Progenitor cell of endocrine pancreas (in vitro differentiated cells): ENCODE results near the gene NEK8. TPM values are rescaled to one million over a fixed set of nuclear protein-coding genes. Genes with fewer than 3 reads are reported as not detected.
"Not testable (repeated sequence)": the region's sequence is repeated elsewhere in the genome, so short reads cannot be mapped to it uniquely, and the experiment has no call there.

ENCODE experiments used
- DNase-seq: peaks from one replicate; pipeline ENCODE4 v3.0.0; 2021; ENCODE audit warnings: low spot score; ENCODE audit not compliant: unreplicated experiment
- H3K27ac Mint-ChIP-seq: 2 replicates; pipeline ENCODE4 v1.8.0; 2021; ENCODE audit warnings: mild to moderate bottlenecking, moderate library complexity, mixed read lengths
- H3K27me3 Mint-ChIP-seq: 2 replicates; pipeline ENCODE4 v1.8.0; 2021; ENCODE audit warnings: mixed read lengths
- H3K36me3 Mint-ChIP-seq: 2 replicates; pipeline ENCODE4 v1.8.0; 2022; ENCODE audit warnings: mixed read lengths; ENCODE audit not compliant: insufficient read depth
- H3K4me1 Mint-ChIP-seq: 2 replicates; pipeline ENCODE4 v1.8.0; 2021; ENCODE audit warnings: low read depth, mixed read lengths
- H3K4me3 Mint-ChIP-seq: 2 replicates; pipeline ENCODE4 v1.8.0; 2021; ENCODE audit warnings: low read depth, mild to moderate bottlenecking, moderate library complexity, mixed read lengths
- H3K9me3 Mint-ChIP-seq: 2 replicates; pipeline ENCODE4 v1.8.0; 2021; ENCODE audit warnings: low read depth, mixed read lengths
- CTCF ChIP-seq: fragments of 200-600 bp; sonication (generic); IDR thresholded peaks from one replicate; pipeline ENCODE4 v1.5.0; 2021; ENCODE audit warnings: antibody characterized with exemption, mild to moderate bottlenecking; ENCODE audit not compliant: unreplicated experiment
- total RNA-seq: library from RNA; stranded (reverse); gene quantifications from 2 replicates; pipeline ENCODE4 v1.2.1, GENCODE V29; 2021

Gene NEK8
- total RNA-seq, 1 donor from 2014 or later = 15.4 TPM

- H3K36me3 Mint-ChIP-seq = peaks cover 32% of the 10 kb centered on the region
- DNase-seq = no peak
- peaks cover 56% of the 10 kb centered on the region for H3K4me1 Mint-ChIP-seq
- H3K27ac Mint-ChIP-seq = peak overlapping the region; percentile 99
- H3K27me3 Mint-ChIP-seq = no peaks in the 10 kb centered on the region
- H3K9me3 Mint-ChIP-seq = no peaks in the 10 kb centered on the region
- peak; percentile 24 for TF ChIP-seq CTCF
- peak overlapping the region; percentile 99 for H3K4me3 Mint-ChIP-seq
These were observed 8.2 kb upstream of the NEK8 start for GRCh38 chr17:28720247-28720996.

- Mint-ChIP-seq H3K36me3 (peaks cover 30% of the 10 kb centered on the region), H3K4me1 (peaks cover 56% of the 10 kb centered on the region), H3K4me3 (peak overlapping the region; percentile 99), H3K27ac (peak overlapping the region; percentile 99)
- H3K27me3 Mint-ChIP-seq, DNase-seq, H3K9me3 Mint-ChIP-seq: not testable (repeated sequence)
These were observed 7.6 kb upstream of the NEK8 start for GRCh38 chr17:28720997-28721329.

- no peak for TF ChIP-seq CTCF
- H3K36me3 Mint-ChIP-seq = peaks cover 30% of the 10 kb centered on the region
- no peak for DNase-seq
- peaks cover 55% of the 10 kb centered on the region for H3K4me1 Mint-ChIP-seq
- H3K27ac Mint-ChIP-seq = peak overlapping the region; percentile 59
- peak overlapping the region; percentile 99 for H3K4me3 Mint-ChIP-seq
- H3K27me3 Mint-ChIP-seq = no peaks in the 10 kb centered on the region
- no peaks in the 10 kb centered on the region for H3K9me3 Mint-ChIP-seq
These were observed 6.0 kb upstream of the NEK8 start for GRCh38 chr17:28722417-28723158.

GRCh38 chr17:28723159-28723835, 5.3 kb upstream of the NEK8 start:
- no peaks in the 10 kb centered on the region for H3K9me3 Mint-ChIP-seq
- peak overlapping the region; percentile 35 for H3K27ac Mint-ChIP-seq
- H3K4me1 Mint-ChIP-seq = peaks cover 54% of the 10 kb centered on the region

GRCh38 chr17:28723836-28724499, 4.6 kb upstream of the NEK8 start:
- not testable (repeated sequence) for H3K27me3 Mint-ChIP-seq, DNase-seq, H3K9me3 Mint-ChIP-seq
- peak overlapping the region; percentile 97 for H3K27ac Mint-ChIP-seq
- peak overlapping the region; percentile 85 for H3K4me3 Mint-ChIP-seq
- peaks cover 52% of the 10 kb centered on the region for H3K4me1 Mint-ChIP-seq
- peaks cover 30% of the 10 kb centered on the region for H3K36me3 Mint-ChIP-seq

More at GRCh38 chr17:28723159-28723835, 5.3 kb upstream of the NEK8 start:
- DNase-seq = no peak
- Mint-ChIP-seq H3K4me3 (no peak overlapping the region), H3K36me3 (peaks cover 30% of the 10 kb centered on the region), H3K27me3 (no peaks in the 10 kb centered on the region)
- no peak for TF ChIP-seq CTCF
